HepG2 (cell line): ENCODE data around the gene LIPT1. TPM values are rescaled to one million over a fixed set of nuclear protein-coding genes. Genes with fewer than 3 reads are reported as not detected.
A peak's percentile ranks its signal among the peaks of the same experiment; 100 is the strongest.

ENCODE experiments used
- ARNT2 ChIP-seq: sonication (generic); formaldehyde crosslinking; IDR thresholded peaks from 2 replicates; pipeline ENCODE4 v1.8.0; 2022; ENCODE audit warnings: mild to moderate bottlenecking, low read depth, missing genetic modification reagents, moderate library complexity
- BHLHE40 ChIP-seq: IDR thresholded peaks from 2 replicates; pipeline ENCODE4 v1.6.1; 2011; ENCODE audit warnings: low read length, improper control_type of control experiment
- FOXO1 ChIP-seq: sonication (generic); formaldehyde crosslinking; IDR thresholded peaks from 2 replicates; pipeline ENCODE4 v1.4.0; 2020; ENCODE audit warnings: missing genetic modification reagents
- GATAD2A ChIP-seq: IDR thresholded peaks from 2 replicates; pipeline ENCODE4 v1.6.1; 2016
- JARID2 ChIP-seq: sonication (generic); formaldehyde crosslinking; IDR thresholded peaks from 2 replicates; pipeline ENCODE4 v1.8.1; 2023; ENCODE audit warnings: missing genetic modification reagents, inconsistent platforms; ENCODE audit not compliant: insufficient replicate concordance
- KDM3A ChIP-seq: IDR thresholded peaks from 2 replicates; pipeline ENCODE4 v1.6.1; 2018; ENCODE audit warnings: low read depth, missing compliant biosample characterization
- KLF13 ChIP-seq: sonication (generic); formaldehyde crosslinking; IDR thresholded peaks from 2 replicates; pipeline ENCODE4 v1.4.0; 2020; ENCODE audit warnings: mild to moderate bottlenecking, missing genetic modification reagents
- MYNN ChIP-seq: sonication (generic); formaldehyde crosslinking; IDR thresholded peaks from 2 replicates; pipeline ENCODE4 v1.4.0; 2020; ENCODE audit warnings: mild to moderate bottlenecking, low read depth, missing genetic modification reagents
- NRL ChIP-seq: sonication (generic); formaldehyde crosslinking; IDR thresholded peaks from 2 replicates; pipeline ENCODE4 v1.5.0; 2020; ENCODE audit warnings: missing genetic modification reagents, mild to moderate bottlenecking, moderate library complexity, borderline replicate concordance
- SAP130 ChIP-seq: IDR thresholded peaks from 2 replicates; pipeline ENCODE4 v1.6.1; 2016; ENCODE audit warnings: low read depth
- SP1 ChIP-seq, 2 experiments: fragments of 450-650 bp in 1 of 2; sonication (generic) in 1 of 2; formaldehyde crosslinking in 1 of 2; IDR thresholded peaks; 2 replicates each; pipeline versions ENCODE4 v1.4.0 to v1.6.1; 2016 to 2020; ENCODE audit warnings: missing genetic modification reagents in 1 of 2
- ZEB1 ChIP-seq: IDR thresholded peaks from 2 replicates; pipeline ENCODE4 v1.6.1; 2012; ENCODE audit warnings: mild to moderate bottlenecking, low read depth, inconsistent platforms; ENCODE audit not compliant: insufficient replicate concordance
- ZNF143 ChIP-seq: sonication (generic); formaldehyde crosslinking; IDR thresholded peaks from 2 replicates; pipeline ENCODE4 v1.4.0; 2020; ENCODE audit warnings: missing genetic modification reagents
- ZNF225 ChIP-seq: sonication (generic); formaldehyde crosslinking; IDR thresholded peaks from 2 replicates; pipeline ENCODE4 v1.4.0; 2020; ENCODE audit warnings: mild to moderate bottlenecking, missing genetic modification reagents
- ZNF292 ChIP-seq: sonication (generic); formaldehyde crosslinking; IDR thresholded peaks from 2 replicates; pipeline ENCODE4 v1.8.1; 2022; ENCODE audit warnings: mild to moderate bottlenecking, low read depth, missing genetic modification reagents, borderline replicate concordance
- ZNF543 ChIP-seq: sonication (generic); formaldehyde crosslinking; IDR thresholded peaks from 2 replicates; pipeline ENCODE4 v1.4.0; 2020; ENCODE audit warnings: mild to moderate bottlenecking, missing genetic modification reagents
- polyA plus RNA-seq, 8 experiments: library from polyadenylated mRNA; depleted of rRNA in 3 of 8; stranded (reverse) in 7 of 8; unstranded in 1 of 8; fragments of >200 nt; fragmentation: Illumina TruSeq in 4 of 8; extraction: Trizol in 4 of 8; gene quantifications; 2 replicates each; pipeline versions ENCODE4 v1.2.1 to v1.2.3, GENCODE V29; 2011 to 2016; ENCODE audit warnings: low read depth in 4 of 8, missing spikeins in 1 of 8, mixed read lengths in 1 of 8; ENCODE audit not compliant: insufficient read depth in 1 of 8
- total RNA-seq, 5 experiments: library from RNA; depleted of rRNA; stranded (reverse); fragments of >200 nt; fragmentation: Illumina TruSeq; extraction: Trizol; gene quantifications; 2 replicates each; pipeline ENCODE4 v1.2.3, GENCODE V29; 2016; ENCODE audit warnings: low read depth in 1 of 5
- TF ChIP-seq, protein P1 (sequence below): sonication (generic); formaldehyde crosslinking; IDR thresholded peaks from 2 replicates; pipeline ENCODE4 v1.4.0; 2020; ENCODE audit warnings: mild to moderate bottlenecking, missing genetic modification reagents
- TF ChIP-seq, protein P2 (sequence below): sonication (generic); formaldehyde crosslinking; IDR thresholded peaks from 2 replicates; pipeline ENCODE4 v1.4.0; 2020; ENCODE audit warnings: mild to moderate bottlenecking, low read depth, missing genetic modification reagents
- TF ChIP-seq, protein P3 (sequence below): sonication (generic); formaldehyde crosslinking; IDR thresholded peaks from 2 replicates; pipeline ENCODE4 v1.5.1; 2020; ENCODE audit warnings: missing genetic modification reagents, mild to moderate bottlenecking, borderline replicate concordance
- TF ChIP-seq, protein P4 (sequence below): IDR thresholded peaks from 2 replicates; pipeline ENCODE4 v1.6.1; 2016; ENCODE audit warnings: mild to moderate bottlenecking, missing biosample characterization, missing genetic modification reagents
- TF ChIP-seq, protein P5 (sequence below): sonication (generic); formaldehyde crosslinking; IDR thresholded peaks from 2 replicates; pipeline ENCODE4 v1.4.0; 2020; ENCODE audit warnings: missing genetic modification reagents, low read depth, mild to moderate bottlenecking, borderline replicate concordance

LIPT1 gene
- total and polyA plus RNA-seq, 2 of the 13 experiments (the other 11 are each of a cell fraction or from before 2014, with no cell fraction given), result 8.0 to 9.6 TPM

DNA sequence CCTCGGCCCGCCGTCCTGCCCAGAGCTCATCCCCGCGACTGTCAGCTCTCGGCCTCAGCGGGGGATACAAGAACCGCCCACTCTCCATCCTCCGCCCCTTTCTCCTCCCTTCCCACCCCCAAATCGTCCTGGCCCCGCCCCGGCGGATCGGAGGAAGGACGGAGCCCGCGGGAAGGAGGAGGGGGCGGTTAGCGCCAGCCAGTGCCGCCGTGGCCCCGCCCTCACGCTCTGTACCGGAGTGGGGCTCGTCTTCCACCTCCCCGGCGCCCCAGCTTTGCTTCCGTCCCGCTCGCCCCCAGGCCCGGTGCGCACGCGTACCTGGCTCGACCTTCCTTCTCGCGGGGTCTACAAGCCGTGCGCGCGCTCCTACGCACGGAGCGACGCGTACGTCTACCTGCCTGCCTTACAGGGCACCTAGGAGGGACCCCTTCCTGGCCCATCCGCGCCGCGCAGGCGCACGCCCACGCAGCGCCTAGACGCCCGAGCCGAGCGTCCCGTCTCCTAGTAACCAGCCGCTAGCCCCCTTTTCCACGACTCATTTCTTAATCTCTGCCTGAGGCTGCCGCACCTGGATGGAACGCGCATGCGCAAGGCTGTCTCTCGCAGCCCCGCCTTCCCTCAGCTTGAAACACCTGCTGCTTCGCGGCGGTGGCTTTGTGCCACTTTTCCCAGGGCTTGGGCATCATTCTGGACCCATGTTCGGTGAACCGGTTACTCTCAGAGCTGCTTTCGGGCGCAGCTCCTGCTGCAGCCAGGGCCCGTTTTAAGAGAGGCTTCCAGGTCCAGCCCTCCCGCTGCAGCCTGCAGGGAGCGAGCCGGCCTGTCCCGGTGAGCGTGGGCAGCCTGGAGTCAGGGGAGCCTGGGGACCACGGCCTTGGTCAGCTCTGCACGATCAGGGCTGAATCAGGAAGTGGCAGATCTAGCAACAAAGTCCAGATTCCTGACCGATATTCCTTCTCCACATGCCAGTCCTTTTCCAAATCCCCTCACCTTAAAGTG, 13.4 kb upstream of the LIPT1 start, which contains the start of gene C2orf15 (continued):
- TF ChIP-seq JARID2 (CRISPR knock-in tag) (peak; percentile 13), FOXO1 (CRISPR knock-in tag) (no peak; the same call in 1 of the 2 replicates), KDM3A (CRISPR knock-in tag) (peak; percentile 59), MYNN (CRISPR knock-in tag) (no peak), ZNF292 (peak; percentile 69; the same call in 1 of the 2 replicates), BHLHE40 (no peak), SAP130 (peak; percentile 86), ZNF543 (0 out of 2 replicates have a peak, but pooled peaks have one; percentile 24), ZEB1 (peak; percentile 99), ARNT2 (CRISPR knock-in tag) (peak; percentile 85), GATAD2A (peak; percentile 74), NRL (CRISPR knock-in tag) (0 out of 2 replicates have a peak, but pooled peaks have one; percentile 80), ZNF143 (CRISPR knock-in tag) (peak; percentile 52; the same call in 1 of the 2 replicates), SP1 (IDR thresholded peaks at IDR 0.05) (no peak), SP1 (CRISPR knock-in tag; IDR thresholded peaks at IDR 0.05) (peak; percentile 84), ZNF225 (CRISPR knock-in tag) (peak; percentile 96), KLF13 (CRISPR knock-in tag) (0 out of 2 replicates have a peak, but pooled peaks have one; percentile 44)
- TF ChIP-seq, protein P1, sequence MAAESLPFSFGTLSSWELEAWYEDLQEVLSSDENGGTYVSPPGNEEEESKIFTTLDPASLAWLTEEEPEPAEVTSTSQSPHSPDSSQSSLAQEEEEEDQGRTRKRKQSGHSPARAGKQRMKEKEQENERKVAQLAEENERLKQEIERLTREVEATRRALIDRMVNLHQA (CRISPR knock-in tag), result no peak
- TF ChIP-seq, protein P2, sequence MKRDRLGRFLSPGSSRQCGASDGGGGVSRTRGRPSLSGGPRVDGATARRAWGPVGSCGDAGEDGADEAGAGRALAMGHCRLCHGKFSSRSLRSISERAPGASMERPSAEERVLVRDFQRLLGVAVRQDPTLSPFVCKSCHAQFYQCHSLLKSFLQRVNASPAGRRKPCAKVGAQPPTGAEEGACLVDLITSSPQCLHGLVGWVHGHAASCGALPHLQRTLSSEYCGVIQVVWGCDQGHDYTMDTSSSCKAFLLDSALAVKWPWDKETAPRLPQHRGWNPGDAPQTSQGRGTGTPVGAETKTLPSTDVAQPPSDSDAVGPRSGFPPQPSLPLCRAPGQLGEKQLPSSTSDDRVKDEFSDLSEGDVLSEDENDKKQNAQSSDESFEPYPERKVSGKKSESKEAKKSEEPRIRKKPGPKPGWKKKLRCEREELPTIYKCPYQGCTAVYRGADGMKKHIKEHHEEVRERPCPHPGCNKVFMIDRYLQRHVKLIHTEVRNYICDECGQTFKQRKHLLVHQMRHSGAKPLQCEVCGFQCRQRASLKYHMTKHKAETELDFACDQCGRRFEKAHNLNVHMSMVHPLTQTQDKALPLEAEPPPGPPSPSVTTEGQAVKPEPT, result no peak; the same call in 1 of the 2 replicates
- TF ChIP-seq, protein P3, sequence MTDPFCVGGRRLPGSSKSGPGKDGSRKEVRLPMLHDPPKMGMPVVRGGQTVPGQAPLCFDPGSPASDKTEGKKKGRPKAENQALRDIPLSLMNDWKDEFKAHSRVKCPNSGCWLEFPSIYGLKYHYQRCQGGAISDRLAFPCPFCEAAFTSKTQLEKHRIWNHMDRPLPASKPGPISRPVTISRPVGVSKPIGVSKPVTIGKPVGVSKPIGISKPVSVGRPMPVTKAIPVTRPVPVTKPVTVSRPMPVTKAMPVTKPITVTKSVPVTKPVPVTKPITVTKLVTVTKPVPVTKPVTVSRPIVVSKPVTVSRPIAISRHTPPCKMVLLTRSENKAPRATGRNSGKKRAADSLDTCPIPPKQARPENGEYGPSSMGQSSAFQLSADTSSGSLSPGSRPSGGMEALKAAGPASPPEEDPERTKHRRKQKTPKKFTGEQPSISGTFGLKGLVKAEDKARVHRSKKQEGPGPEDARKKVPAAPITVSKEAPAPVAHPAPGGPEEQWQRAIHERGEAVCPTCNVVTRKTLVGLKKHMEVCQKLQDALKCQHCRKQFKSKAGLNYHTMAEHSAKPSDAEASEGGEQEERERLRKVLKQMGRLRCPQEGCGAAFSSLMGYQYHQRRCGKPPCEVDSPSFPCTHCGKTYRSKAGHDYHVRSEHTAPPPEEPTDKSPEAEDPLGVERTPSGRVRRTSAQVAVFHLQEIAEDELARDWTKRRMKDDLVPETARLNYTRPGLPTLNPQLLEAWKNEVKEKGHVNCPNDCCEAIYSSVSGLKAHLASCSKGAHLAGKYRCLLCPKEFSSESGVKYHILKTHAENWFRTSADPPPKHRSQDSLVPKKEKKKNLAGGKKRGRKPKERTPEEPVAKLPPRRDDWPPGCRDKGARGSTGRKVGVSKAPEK (CRISPR knock-in tag), result peak; percentile 78; the same call in 1 of the 2 replicates
- TF ChIP-seq, protein P4, sequence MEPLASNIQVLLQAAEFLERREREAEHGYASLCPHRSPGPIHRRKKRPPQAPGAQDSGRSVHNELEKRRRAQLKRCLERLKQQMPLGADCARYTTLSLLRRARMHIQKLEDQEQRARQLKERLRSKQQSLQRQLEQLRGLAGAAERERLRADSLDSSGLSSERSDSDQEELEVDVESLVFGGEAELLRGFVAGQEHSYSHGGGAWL (CRISPR knock-in tag), result 0 out of 2 replicates have a peak, but pooled peaks have one; percentile 58
- TF ChIP-seq, protein P5, sequence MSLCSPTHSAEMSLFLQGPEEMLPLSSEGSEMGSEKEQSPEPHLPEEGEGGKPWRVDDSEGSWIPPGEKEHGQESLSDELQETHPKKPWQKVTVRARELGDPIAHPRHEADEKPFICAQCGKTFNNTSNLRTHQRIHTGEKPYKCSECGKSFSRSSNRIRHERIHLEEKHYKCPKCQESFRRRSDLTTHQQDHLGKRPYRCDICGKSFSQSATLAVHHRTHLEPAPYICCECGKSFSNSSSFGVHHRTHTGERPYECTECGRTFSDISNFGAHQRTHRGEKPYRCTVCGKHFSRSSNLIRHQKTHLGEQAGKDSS (CRISPR knock-in tag), result peak; percentile 43; the same call in 1 of the 2 replicates
